ENCODE results near the gene SPN. TPM values are rescaled to one million over a fixed set of nuclear protein-coding genes. Genes with fewer than 3 reads are reported as not detected.

SPN gene
- total RNA-seq = 0.23 TPM

GRCh38 chr16:29663016-29663806 is at the start of gene SPN:
TSS of gene SPN (plus strand) at chr16:29663247. CDS start at chr16:29663729, 482 bp downstream.

GRCh38 chr16:29678691-29679267 is 15.7 kb downstream of the SPN start, which contains the start of gene QPRT:
TSS of gene QPRT (plus strand) at chr16:29679180. CDS start at chr16:29679198, 18 bp downstream.

Other genes with a start within 250 kb of the SPN start
- 38.1 TPM for gene BOLA2, start 208.9 kb upstream of the SPN start, total RNA-seq
- gene SLX1B, start 208.7 kb upstream of the SPN start, total RNA-seq = 3.9 TPM
- gene SULT1A4, start 203.3 kb upstream of the SPN start, total RNA-seq = 2.1 TPM
- gene NPIPB12, start 156.8 kb upstream of the SPN start, total RNA-seq = 24.7 TPM
- 4.8 TPM for gene QPRT, start 15.9 kb downstream of the SPN start, total RNA-seq
- 0.69 TPM for gene C16orf54, start 82.7 kb downstream of the SPN start, total RNA-seq
- not detected for gene ZG16, start 115.0 kb downstream of the SPN start, total RNA-seq
- 48.0 TPM for gene KIF22, start 127.5 kb downstream of the SPN start, total RNA-seq
- gene MAZ, start 143.3 kb downstream of the SPN start, total RNA-seq = 275 TPM
- gene PRRT2, start 148.9 kb downstream of the SPN start, total RNA-seq = 34.1 TPM
- gene PAGR1, start 152.9 kb downstream of the SPN start, total RNA-seq = 10.6 TPM
- 9.2 TPM for gene MVP, start 157.2 kb downstream of the SPN start, total RNA-seq
- 61.1 TPM for gene CDIPT, start 200.0 kb downstream of the SPN start, total RNA-seq
- gene SEZ6L2, start 236.3 kb downstream of the SPN start, total RNA-seq = 88.1 TPM
- gene ASPHD1, start 237.2 kb downstream of the SPN start, total RNA-seq = 14.8 TPM